T-helper 2 cell treated with Interferon-gamma antibody and Interleukin-4, amounts not matched to agents 100 ng/mL and 5 ng/mL, for 36 hours (primary cell): ENCODE measurements around the gene TAF11L5. TPM values are rescaled to one million over a fixed set of nuclear protein-coding genes. Genes with fewer than 3 reads are reported as not detected.

Experiments used
- total RNA-seq: library from RNA; stranded (reverse); gene quantifications from 2 replicates; pipeline ENCODE4 v1.2.3, GENCODE V29; 2022

TAF11L5 gene
- total RNA-seq, 1 donor from 2014 or later = not detected

Other genes starting within 250 kb of the TAF11L5 start
- not detected in 2 replicates for gene TAF11L2, start 27.0 kb upstream of the TAF11L5 start, total RNA-seq
- not detected in 2 replicates for gene TAF11L3, start 6.9 kb upstream of the TAF11L5 start, total RNA-seq
- gene TAF11L4, start 3.4 kb upstream of the TAF11L5 start, total RNA-seq = not detected in 2 replicates
- gene TAF11L6, start 3.4 kb downstream of the TAF11L5 start, total RNA-seq = not detected in 2 replicates
- gene TAF11L7, start 60.5 kb downstream of the TAF11L5 start, total RNA-seq = not detected in 2 replicates
- not detected in 2 replicates for gene TAF11L8, start 65.7 kb downstream of the TAF11L5 start, total RNA-seq
- gene TAF11L9, start 69.2 kb downstream of the TAF11L5 start, total RNA-seq = not detected in 2 replicates
- gene TAF11L10, start 72.6 kb downstream of the TAF11L5 start, total RNA-seq = not detected in 2 replicates
- gene TAF11L11, start 78.9 kb downstream of the TAF11L5 start, total RNA-seq = not detected in 2 replicates
- not detected in 2 replicates for gene TAF11L12, start 85.2 kb downstream of the TAF11L5 start, total RNA-seq
- gene TAF11L13, start 106.9 kb downstream of the TAF11L5 start, total RNA-seq = not detected in 2 replicates
- not detected in 2 replicates for gene TAF11L14, start 109.2 kb downstream of the TAF11L5 start, total RNA-seq